ENCODE results near the gene MAP2K2. TPM values are rescaled to one million over a fixed set of nuclear protein-coding genes. Genes with fewer than 3 reads are reported as not detected.
A peak's percentile ranks its signal among the peaks of the same experiment; 100 is the strongest.

Gene MAP2K2
- total RNA-seq (100 to 1,000 TPM in 1 of 2 donors, 10 to 100 TPM in 1; 63.6 to 146 TPM), polyA plus RNA-seq (100 to 1,000 TPM; 120 to 181 TPM)
- long read RNA-seq, donor 1, transcript MAP2K2-201 (11 exons, 1,734 nt) = major isoform, 57 of 82 reads
- long read RNA-seq, donor 1, partial matches to known transcripts = 17 of 82 reads
- long read RNA-seq, donor 1, other reads (novel, unspliced or antisense) = 5 of 82 reads
- long read RNA-seq, donor 2, transcript MAP2K2-201 (11 exons, 1,734 nt) = major isoform, 13 of 18 reads
- long read RNA-seq, donor 2, partial matches to known transcripts = 5 of 18 reads
- long read RNA-seq, donor 2, other reads (novel, unspliced or antisense) = 0 of 18 reads
- long read RNA-seq, donor 3, transcript MAP2K2-201 (11 exons, 1,734 nt) = major isoform, 19 of 19 reads
- long read RNA-seq, donor 3, partial matches to known transcripts = 0 of 19 reads
- long read RNA-seq, donor 3, other reads (novel, unspliced or antisense) = 0 of 19 reads
- long read RNA-seq, donor 4, transcript MAP2K2-201 (11 exons, 1,734 nt) = major isoform, 16 of 32 reads
- long read RNA-seq, donor 4, partial matches to known transcripts = 13 of 32 reads
- long read RNA-seq, donor 4, other reads (novel, unspliced or antisense) = 0 of 32 reads
- long read RNA-seq, donor 5, transcript MAP2K2-201 (11 exons, 1,734 nt) = major isoform, 44 of 64 reads
- long read RNA-seq, donor 5, partial matches to known transcripts = 18 of 64 reads
- long read RNA-seq, donor 5, other reads (novel, unspliced or antisense) = 0 of 64 reads

GRCh38 chr19:4123615-4124568 is at the start of gene MAP2K2:
MAP2K2 (minus strand) TSS chr19:4124122; CDS start chr19:4123875, 247 bp downstream.
- peak; percentile 92 for ATAC-seq (ENCODE audit: insufficient read depth, low FRiP score)
- Histone ChIP-seq H3K27me3 (ENCODE audit: control insufficient read depth in 3 of 3, insufficient read depth in 3 of 3, low read length in 2 of 3) (no peaks in the 10 kb centered on the region), H3K36me3 (ENCODE audit: control insufficient read depth in 4 of 4, insufficient read depth in 4 of 4, low read length in 4 of 4) (peaks cover 0 to 9% (median 4%) of the 10 kb centered on the region in 4 donors), H3K9ac (ENCODE audit: insufficient read depth in 1 of 2, low read length in 2 of 2) (peak within 1 kb of the TSS; percentile 90 to 91), H3K9me3 (ENCODE audit: control insufficient read depth in 4 of 4, insufficient read depth in 3 of 4, low read length in 3 of 4) (no peaks in the 10 kb centered on the region), H3K4me1 (ENCODE audit: control insufficient read depth in 5 of 5, insufficient read depth in 5 of 5, low read length in 5 of 5) (peaks cover 0 to 16% (median 9%) of the 10 kb centered on the region in 5 donors), H3K27ac (ENCODE audit: low read depth in 1 of 2, low read length in 1 of 2) (peak within 1 kb of the TSS; percentile 77 to 84), H3K4me3 (peak within 1 kb of the TSS; percentile 99)
- no peak for TF ChIP-seq CTCF (IDR thresholded peaks at IDR 0.05; ENCODE audit: control extremely low read depth, extremely low read depth)
- WGBS, 2 donors = 1 to 2% methylated on average over 78 to 102 of the region's 102 CpGs
- peak; percentile 94 to 96 (median 96) for DNase-seq

- no peaks in the 10 kb centered on the region for H3K9me3 ChIP-seq (ENCODE audit: control insufficient read depth in 4 of 4, insufficient read depth in 3 of 4, low read length in 3 of 4)
- H3K27me3 ChIP-seq (ENCODE audit: control insufficient read depth in 3 of 3, insufficient read depth in 3 of 3, low read length in 2 of 3) = no peaks in the 10 kb centered on the region
- H3K36me3 ChIP-seq (ENCODE audit: control insufficient read depth in 4 of 4, insufficient read depth in 4 of 4, low read length in 4 of 4) = peaks cover 0 to 24% (median 4%) of the 10 kb centered on the region in 4 donors
- no peak for ATAC-seq (ENCODE audit: insufficient read depth, low FRiP score)
- H3K27ac ChIP-seq (ENCODE audit: low read depth in 1 of 2, low read length in 1 of 2) = no peak overlapping the region
- no peak overlapping the region for H3K9ac ChIP-seq (ENCODE audit: insufficient read depth in 1 of 2, low read length in 2 of 2)
- H3K4me1 ChIP-seq (ENCODE audit: control insufficient read depth in 5 of 5, insufficient read depth in 5 of 5, low read length in 5 of 5) = peaks cover 0 to 4% (median 0%) of the 10 kb centered on the region in 5 donors
- no peak for TF ChIP-seq CTCF (IDR thresholded peaks at IDR 0.05; ENCODE audit: control extremely low read depth, extremely low read depth)
- DNase-seq = peak; percentile 50 to 73 (median 52)
- no peak overlapping the region for H3K4me3 ChIP-seq
- 7 to 8% methylated on average over 35 to 45 of the region's 45 CpGs for WGBS, 2 donors
These were observed 49.0 kb upstream of the MAP2K2 start for GRCh38 chr19:4172861-4173473.

GRCh38 chr19:4171676-4172075 is 47.8 kb upstream of the MAP2K2 start:
- no peak overlapping the region for H3K9ac ChIP-seq (ENCODE audit: insufficient read depth in 1 of 2, low read length in 2 of 2)
- peaks cover 0 to 18% (median 0%) of the 10 kb centered on the region in 4 donors for H3K36me3 ChIP-seq (ENCODE audit: control insufficient read depth in 4 of 4, insufficient read depth in 4 of 4, low read length in 4 of 4)
- whole genome bisulfite sequencing, 2 donors = 59 to 68% methylated on average over 22 of the region's 22 CpGs
- DNase-seq = no peak
- no peaks in the 10 kb centered on the region for H3K27me3 ChIP-seq (ENCODE audit: control insufficient read depth in 3 of 3, insufficient read depth in 3 of 3, low read length in 2 of 3)
- H3K4me1 ChIP-seq (ENCODE audit: control insufficient read depth in 5 of 5, insufficient read depth in 5 of 5, low read length in 5 of 5) = peaks cover 0 to 4% (median 0%) of the 10 kb centered on the region in 5 donors
- H3K4me3 ChIP-seq = no peak overlapping the region
- no peak for TF ChIP-seq CTCF (IDR thresholded peaks at IDR 0.05; ENCODE audit: control extremely low read depth, extremely low read depth)
- H3K27ac ChIP-seq (ENCODE audit: low read depth in 1 of 2, low read length in 1 of 2) = no peak overlapping the region
- ATAC-seq (ENCODE audit: insufficient read depth, low FRiP score) = no peak
- peaks cover 0 to under 1% (median 0%) of the 10 kb centered on the region in 4 donors for H3K9me3 ChIP-seq (ENCODE audit: control insufficient read depth in 4 of 4, insufficient read depth in 3 of 4, low read length in 3 of 4)
